Smooth muscle cell of bladder (primary cell): Measurements from ENCODE around the gene SRCAP. TPM values are rescaled to one million over a fixed set of nuclear protein-coding genes. Genes with fewer than 3 reads are reported as not detected.

Experiments
- total RNA-seq: library from RNA; depleted of rRNA; stranded (reverse); fragments of >200 nt; gene quantifications from 2 replicates; pipeline ENCODE4 v1.2.3, GENCODE V29; 2014

Gene SRCAP
- total RNA-seq, result 9.8 and 20.4 TPM in 2 replicates

DNA sequence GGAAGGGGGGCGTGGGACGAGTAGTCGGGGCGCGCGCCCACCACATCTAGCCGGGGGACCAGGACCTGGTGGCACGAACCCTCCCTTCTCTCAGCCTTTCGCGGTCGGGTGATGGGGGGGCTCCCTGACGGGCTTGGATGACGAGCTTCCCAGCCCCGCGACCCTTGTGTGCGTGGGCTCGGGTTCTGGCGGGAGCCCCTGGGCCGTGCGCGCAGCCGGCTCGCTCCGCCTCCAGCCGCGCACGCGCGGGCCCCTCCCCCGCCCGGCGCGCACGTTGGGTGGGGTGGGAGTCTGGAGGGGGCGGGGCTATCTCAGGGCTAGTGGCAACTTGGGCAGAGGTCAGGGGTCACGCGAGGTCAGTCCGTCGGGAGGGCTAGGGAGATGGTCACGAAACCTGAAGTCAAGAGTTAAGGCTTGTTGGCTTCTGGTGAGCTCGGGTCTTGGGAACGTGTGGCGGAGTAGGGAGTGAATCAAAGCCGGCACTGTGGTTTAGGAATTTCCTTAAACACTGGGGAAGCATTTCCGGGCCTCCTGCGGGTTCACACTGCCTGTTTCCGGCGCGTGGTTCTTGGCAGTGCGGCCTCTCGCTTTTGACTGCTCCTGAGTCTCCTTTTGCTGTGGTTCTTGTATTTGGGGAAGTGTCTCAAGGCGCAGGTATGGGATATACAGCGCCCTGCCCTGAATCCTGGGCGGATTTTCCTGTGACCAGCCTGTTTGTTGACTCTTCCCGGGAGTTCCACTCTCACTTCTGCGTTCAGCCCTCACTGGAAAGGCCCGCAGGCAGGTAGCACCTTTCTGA is at the start of gene SRCAP:
Gene SRCAP (plus strand): TSS at position 356 of the 799 bp plus-strand sequence. CDS start 1,654 bp downstream, outside the sequence.

GRCh38 chr16:30650369-30651123 is 48.4 kb upstream of the SRCAP start, which contains the start of gene PRR14:
TSS of gene PRR14 (plus strand) at chr16:30650960. CDS start at chr16:30651646, 686 bp downstream.

GRCh38 chr16:30657866-30658730 is 40.9 kb upstream of the SRCAP start, which contains the start of gene FBRS:
TSS of gene FBRS (plus strand) at chr16:30658431. CDS start at chr16:30659519, 1,088 bp downstream.

GRCh38 chr16:30747799-30748633 is 49.0 kb downstream of the SRCAP start, which contains the start of gene PHKG2:
TSS of gene PHKG2 (plus strand) at chr16:30748425. CDS start at chr16:30748821, 396 bp downstream.

DNA sequence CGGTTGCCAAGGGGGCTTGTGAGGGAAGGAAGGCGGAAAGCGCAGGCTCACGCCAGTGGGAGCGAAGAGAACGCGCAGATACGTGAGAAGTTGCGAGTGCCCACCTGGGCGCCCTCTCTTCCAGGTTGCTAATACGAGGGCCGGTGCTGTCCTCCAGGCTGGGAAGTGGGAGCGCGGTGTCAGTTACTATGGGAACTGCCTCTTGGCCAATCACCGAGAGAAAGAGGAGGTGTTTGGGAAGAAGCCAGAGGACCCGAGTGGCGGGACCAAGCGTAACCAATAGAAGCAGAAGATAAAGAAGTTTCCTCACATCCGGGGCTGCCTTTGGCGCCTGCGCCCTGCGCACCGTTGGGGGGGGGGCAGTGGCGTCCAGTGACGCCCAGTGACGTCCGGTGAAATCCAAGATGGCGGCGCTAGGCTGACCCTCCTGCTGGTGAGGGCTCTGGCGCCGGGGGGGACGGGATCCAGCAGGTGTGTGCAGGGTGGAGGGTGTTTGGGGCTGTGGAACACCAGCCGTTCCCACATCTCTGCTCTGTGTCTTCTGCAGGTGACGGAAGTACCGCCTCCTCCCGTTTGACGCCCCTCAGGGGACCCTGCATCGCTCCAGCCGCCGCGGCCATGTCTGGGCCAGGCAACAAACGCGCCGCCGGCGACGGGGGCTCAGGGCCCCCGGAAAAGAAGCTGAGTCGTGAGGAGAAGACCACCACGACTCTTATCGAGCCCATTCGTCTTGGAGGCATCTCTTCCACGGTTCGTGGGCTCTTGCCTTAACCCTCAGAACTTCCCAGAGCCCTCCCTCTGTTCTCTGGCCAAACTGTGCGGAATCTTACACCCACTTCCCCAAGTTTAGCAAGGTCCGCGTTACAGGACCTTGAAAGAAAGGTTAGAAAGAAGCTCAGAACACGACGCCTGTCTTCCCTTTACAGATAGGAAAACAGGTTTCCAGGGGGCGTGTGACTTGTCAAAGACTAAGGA is 63.2 kb downstream of the SRCAP start, which contains the start of the genes CFAP119 and RNF40:
Gene CFAP119 (minus strand): TSS at position 135 of the 975 bp plus-strand sequence. CDS start 314 bp downstream, outside the sequence.
Gene RNF40 (plus strand): TSS at position 395 of the 975 bp plus-strand sequence. CDS start 224 bp downstream, at position 619.

GRCh38 chr16:30786936-30787612 is 88.1 kb downstream of the SRCAP start, which contains the start of gene ZNF629:
TSS of gene ZNF629 (minus strand) at chr16:30787205. CDS start at chr16:30784482, 2,723 bp downstream.

Other genes with a start within 250 kb of the SRCAP start
- not detected in 2 replicates for gene ITGAL, start 226.4 kb upstream of the SRCAP start, total RNA-seq
- gene ZNF768, start 172.6 kb upstream of the SRCAP start, total RNA-seq, result 9.5 and 12.8 TPM in 2 replicates
- gene ZNF747, start 164.3 kb upstream of the SRCAP start, total RNA-seq, result 6.7 and 8.4 TPM in 2 replicates
- gene ZNF764, start 140.8 kb upstream of the SRCAP start, total RNA-seq, result 2.1 and 2.8 TPM in 2 replicates
- gene ZNF688, start 127.5 kb upstream of the SRCAP start, total RNA-seq, result 12.1 and 12.9 TPM in 2 replicates
- 7.9 and 8.4 TPM in 2 replicates for gene ZNF785, start 113.5 kb upstream of the SRCAP start, total RNA-seq
- 3.8 and 4.4 TPM in 2 replicates for gene ZNF689, start 88.8 kb upstream of the SRCAP start, total RNA-seq
- gene PRR14, start 48.2 kb upstream of the SRCAP start, total RNA-seq, result 3.4 and 3.8 TPM in 2 replicates
- 12.7 and 15.3 TPM in 2 replicates for gene FBRS, start 40.7 kb upstream of the SRCAP start, total RNA-seq
- gene PHKG2, start 49.3 kb downstream of the SRCAP start, total RNA-seq, result 16.5 and 16.9 TPM in 2 replicates
- gene CFAP119, start 62.9 kb downstream of the SRCAP start, total RNA-seq, result 1.8 and 2.4 TPM in 2 replicates
- 53.8 and 63.1 TPM in 2 replicates for gene RNF40, start 63.2 kb downstream of the SRCAP start, total RNA-seq
- gene ZNF629, start 88.0 kb downstream of the SRCAP start, total RNA-seq, result 6.4 and 8.5 TPM in 2 replicates
- 28.9 and 29.9 TPM in 2 replicates for gene BCL7C, start 194.9 kb downstream of the SRCAP start, total RNA-seq
- gene CTF1, start 197.4 kb downstream of the SRCAP start, total RNA-seq, result 1.6 and 1.7 TPM in 2 replicates
- 11.5 and 15.9 TPM in 2 replicates for gene FBXL19, start 224.4 kb downstream of the SRCAP start, total RNA-seq
- 42.8 and 51.3 TPM in 2 replicates for gene ORAI3, start 249.9 kb downstream of the SRCAP start, total RNA-seq